Measurements from ENCODE around the gene MFAP1.
A peak's percentile ranks its signal among the peaks of the same experiment; 100 is the strongest.
"Not testable (repeated sequence)": the region's sequence is repeated elsewhere in the genome, so short reads cannot be mapped to it uniquely, and the experiment has no call there.

Gene MFAP1

GRCh38 chr15:43821505-43821904, 3.0 kb downstream of the MFAP1 start:
- DNase-seq: no peak

GRCh38 chr15:43815064-43815463, 9.4 kb downstream of the MFAP1 start:
- not testable (repeated sequence) for DNase-seq

GRCh38 chr15:43808960-43809678, 15.4 kb downstream of the MFAP1 start:
- no peak for DNase-seq

GRCh38 chr15:43808435-43808950, 16.0 kb downstream of the MFAP1 start:
- DNase-seq: no peak

GRCh38 chr15:43802676-43803075, 21.8 kb downstream of the MFAP1 start:
- DNase-seq: not testable (repeated sequence)

GRCh38 chr15:43800286-43801141, 24.0 kb downstream of the MFAP1 start, which contains the start of gene HYPK:
HYPK (plus strand) TSS chr15:43800599; CDS start chr15:43800623, 24 bp downstream.
- DNase-seq: peak; percentile 86 to 87

GRCh38 chr15:43799945-43800285, 24.6 kb downstream of the MFAP1 start, which contains the start of gene SERINC4:
SERINC4 (minus strand) TSS chr15:43800220; CDS start chr15:43799986, 234 bp downstream.
- DNase-seq: no peak

GRCh38 chr15:43799209-43799944, 25.1 kb downstream of the MFAP1 start:
- peak; percentile 65 to 86 for DNase-seq

GRCh38 chr15:43796566-43796965, 27.9 kb downstream of the MFAP1 start:
- DNase-seq: no peak

- DNase-seq: no peak
These were observed 28.5 kb downstream of the MFAP1 start for GRCh38 chr15:43795997-43796396.

- no peak for DNase-seq
These were observed 29.3 kb downstream of the MFAP1 start for GRCh38 chr15:43795197-43795596.

GRCh38 chr15:43794269-43795037, 30.0 kb downstream of the MFAP1 start:
- DNase-seq: no peak

- DNase-seq: no peak
These were observed 30.8 kb downstream of the MFAP1 start for GRCh38 chr15:43793647-43794046.

- peak in 1 of 2 experiments; percentile 1 for DNase-seq
These were observed 31.6 kb downstream of the MFAP1 start for GRCh38 chr15:43792761-43793476.

- DNase-seq: peak; percentile 99
These were observed 32.3 kb downstream of the MFAP1 start, which contains the start of gene SERF2 for GRCh38 chr15:43791993-43792760. SERF2 (plus strand) TSS chr15:43792320; CDS start chr15:43792377, 57 bp downstream.

- no peak for DNase-seq
These were observed 35.1 kb downstream of the MFAP1 start for GRCh38 chr15:43789409-43789808.

- no peak for DNase-seq
These were observed 45.5 kb downstream of the MFAP1 start for GRCh38 chr15:43779016-43779415.

- DNase-seq: peak; percentile 85 to 88
These were observed 47.1 kb downstream of the MFAP1 start for GRCh38 chr15:43777267-43777914.

GRCh38 chr15:43776718-43777266, 47.7 kb downstream of the MFAP1 start, which contains the start of gene ELL3:
ELL3 (minus strand) TSS chr15:43776966; CDS start chr15:43776901, 65 bp downstream.
- peak; percentile 69 to 85 for DNase-seq

Measured in NCI-H2081 (cell line).